RKO (cell line): ENCODE measurements around the gene BAG3.
A peak's percentile ranks its signal among the peaks of the same experiment; 100 is the strongest.

Experiments used
- DNase-seq: peaks from one replicate; pipeline ENCODE4 v3.0.0-alpha.2; 2016; ENCODE audit warnings: low spot score

Gene BAG3

GRCh38 chr10:119667562-119668328, 16.6 kb downstream of the BAG3 start:
- DNase-seq: peak; percentile 90

GRCh38 chr10:119668461-119668860, 17.3 kb downstream of the BAG3 start:
- no peak for DNase-seq

- DNase-seq: no peak
Observed at GRCh38 chr10:119669331-119669730, 18.2 kb downstream of the BAG3 start.

GRCh38 chr10:119669975-119670640, 18.9 kb downstream of the BAG3 start:
- DNase-seq: no peak

GRCh38 chr10:119670717-119671116, 19.5 kb downstream of the BAG3 start:
- no peak for DNase-seq

- DNase-seq: no peak
Observed at GRCh38 chr10:119671381-119671780, 20.2 kb downstream of the BAG3 start.

GRCh38 chr10:119672291-119672690, 21.1 kb downstream of the BAG3 start:
- no peak for DNase-seq

GRCh38 chr10:119673271-119673670, 22.1 kb downstream of the BAG3 start:
- no peak for DNase-seq

GRCh38 chr10:119675483-119676170, 24.4 kb downstream of the BAG3 start:
- peak; percentile 14 for DNase-seq

GRCh38 chr10:119677126-119677525, 25.9 kb downstream of the BAG3 start:
- DNase-seq: no peak

GRCh38 chr10:119677904-119678755, 26.9 kb downstream of the BAG3 start:
- no peak for DNase-seq

- DNase-seq: no peak
Observed at GRCh38 chr10:119679480-119679829, 28.3 kb downstream of the BAG3 start.

GRCh38 chr10:119680050-119680449, 28.9 kb downstream of the BAG3 start:
- peak; percentile 47 for DNase-seq

GRCh38 chr10:119680650-119681081, 29.5 kb downstream of the BAG3 start:
- no peak for DNase-seq

GRCh38 chr10:119686465-119687191, 35.4 kb downstream of the BAG3 start:
- peak; percentile 91 for DNase-seq

- DNase-seq: no peak
Observed at GRCh38 chr10:119687192-119688032, 36.2 kb downstream of the BAG3 start.

GRCh38 chr10:119688033-119688508, 36.9 kb downstream of the BAG3 start:
- no peak for DNase-seq

GRCh38 chr10:119689016-119689580, 37.9 kb downstream of the BAG3 start:
- DNase-seq: no peak

- DNase-seq: no peak
Observed at GRCh38 chr10:119691726-119692125, 40.5 kb downstream of the BAG3 start.
